ENCODE results near the gene TMC5. TPM values are rescaled to one million over a fixed set of nuclear protein-coding genes. Genes with fewer than 3 reads are reported as not detected.

TMC5 gene
- total RNA-seq, 4 donors from 2014 or later = 0.11 to 5.7 (median 0.67) TPM

DNA sequence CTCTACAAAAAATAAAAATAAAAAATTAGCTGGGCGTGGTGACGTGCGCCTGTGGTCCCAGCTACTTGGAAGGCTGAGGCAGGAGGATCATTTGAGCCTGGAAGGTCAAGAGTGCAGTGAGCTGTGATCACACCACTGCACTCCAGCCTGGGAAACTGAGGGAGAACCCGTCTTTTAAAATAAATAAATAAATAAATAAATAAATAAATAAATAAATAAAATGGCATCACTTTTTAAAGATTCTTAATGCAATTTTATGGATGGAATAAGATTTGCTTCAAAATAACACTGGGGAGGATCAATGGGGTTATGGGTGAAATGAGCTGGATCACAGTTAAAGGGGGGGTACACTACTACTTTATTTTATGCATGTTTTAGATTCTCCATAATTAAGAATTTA lies 89.3 kb downstream of the TMC5 start:
- Histone ChIP-seq H3K4me1 (no peaks in the 10 kb centered on the region), H3K27me3 (no peaks in the 10 kb centered on the region), H3K36me3 (peaks cover 5 to 100% (median 13%) of the 10 kb centered on the region in 3 donors), H3K4me3 (no peak overlapping the region), H3K9me3 (no peaks in the 10 kb centered on the region), H3K27ac (no peak overlapping the region)
- intact Hi-C loops (cut with DNase I) = loop anchor here (10.0 kb wide), 1 partner anchor 422 kb away; no protein-coding TSS in a partner anchor
- no peak for DNase-seq
- 98 to 100% methylated on average over 4 of the region's 4 CpGs for WGBS, 2 donors
- TF ChIP-seq CTCF (IDR thresholded peaks at IDR 0.05) = no peak

- no peak for TF ChIP-seq CTCF (IDR thresholded peaks at IDR 0.05)
- no peak for TF ChIP-seq POLR2A (IDR thresholded peaks at IDR 0.05)
- Histone ChIP-seq H3K27ac (no peak overlapping the region), H3K4me3 (no peak overlapping the region), H3K27me3 (no peaks in the 10 kb centered on the region), H3K9me3 (no peaks in the 10 kb centered on the region), H3K4me1 (no peaks in the 10 kb centered on the region), H3K36me3 (peaks cover 5 to 95% (median 11%) of the 10 kb centered on the region in 3 donors)
- intact Hi-C loops (cut with DNase I) = loop anchor here (10.0 kb wide), 1 partner anchor 423 kb away; no protein-coding TSS in a partner anchor
- no peak for DNase-seq
- WGBS, 2 donors = 91 to 95% methylated on average over 2 of the region's 2 CpGs
These were observed 90.2 kb downstream of the TMC5 start for GRCh38 chr16:19507867-19508266.

- TF ChIP-seq CTCF (IDR thresholded peaks at IDR 0.05) (no peak), POLR2A (IDR thresholded peaks at IDR 0.05) (no peak)
- Histone ChIP-seq H3K4me3 (no peak overlapping the region), H3K9me3 (no peaks in the 10 kb centered on the region), H3K27ac (no peak overlapping the region), H3K36me3 (peaks cover 5 to 95% (median 8%) of the 10 kb centered on the region in 3 donors), H3K27me3 (no peaks in the 10 kb centered on the region), H3K4me1 (peaks cover 0 to 19% (median 0%) of the 10 kb centered on the region in 3 donors)
- DNase-seq = no peak
- intact Hi-C loops (cut with DNase I) = loop anchor here (10.0 kb wide), 1 partner anchor 337 kb away; no protein-coding TSS in a partner anchor
These were observed 94.6 kb downstream of the TMC5 start for GRCh38 chr16:19512297-19512696.

DNA sequence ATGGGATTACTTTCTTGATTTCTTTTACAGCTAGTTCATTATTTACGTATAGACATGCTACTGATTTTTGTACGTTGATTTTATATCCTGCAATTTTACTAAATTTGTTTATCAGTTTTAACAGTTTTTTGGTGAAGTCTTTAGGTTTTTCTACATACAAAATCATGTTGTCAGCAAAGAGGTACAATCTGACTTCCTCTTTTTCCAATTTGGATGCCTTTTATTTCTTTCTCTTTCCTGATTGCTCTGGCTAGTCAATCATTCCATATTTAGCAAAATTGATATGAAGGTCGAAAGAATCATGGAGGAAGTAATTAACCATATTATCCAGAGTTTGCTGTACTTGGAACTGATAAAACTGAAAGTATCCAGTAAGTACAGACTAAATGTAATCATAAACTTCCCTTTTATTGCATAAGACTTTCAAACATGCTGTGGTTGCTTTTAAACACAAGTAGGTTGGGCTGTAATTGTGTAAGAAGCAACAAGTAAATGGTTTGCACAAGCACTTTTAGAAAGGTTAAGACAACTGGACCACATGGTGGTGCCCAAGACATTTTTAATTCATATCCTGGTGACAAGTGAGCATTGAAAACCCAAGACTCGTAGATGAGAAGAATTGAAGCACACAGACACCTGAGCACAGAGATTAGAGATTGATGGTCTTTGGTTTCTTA lies 95.8 kb downstream of the TMC5 start:
- Histone ChIP-seq H3K4me3 (no peak overlapping the region), H3K36me3 (peaks cover 3 to 85% (median 8%) of the 10 kb centered on the region in 3 donors), H3K9me3 (no peaks in the 10 kb centered on the region), H3K4me1 (peaks cover 0 to 31% (median 0%) of the 10 kb centered on the region in 3 donors), H3K27me3 (no peaks in the 10 kb centered on the region), H3K27ac (peak overlapping the region in 1 of 4 donors; percentile 2)
- intact Hi-C loops (cut with DNase I) = loop anchor here (10.0 kb wide), 1 partner anchor 339 kb away; no protein-coding TSS in a partner anchor
- TF ChIP-seq POLR2A (IDR thresholded peaks at IDR 0.05) = no peak
- no peak for TF ChIP-seq CTCF (IDR thresholded peaks at IDR 0.05)
- WGBS, 2 donors = 71 to 89% methylated on average over 4 of the region's 4 CpGs
- DNase-seq = no peak

- WGBS, 2 donors = 75 to 77% methylated on average over 2 of the region's 2 CpGs
- DNase-seq = no peak
- Histone ChIP-seq H3K9me3 (no peaks in the 10 kb centered on the region), H3K4me1 (peaks cover 6 to 53% (median 10%) of the 10 kb centered on the region in 3 donors), H3K27me3 (no peaks in the 10 kb centered on the region), H3K4me3 (no peak overlapping the region), H3K27ac (no peak overlapping the region), H3K36me3 (peaks cover 0 to 62% (median 3%) of the 10 kb centered on the region in 3 donors)
- intact Hi-C loops (cut with DNase I) = loop anchor here (10.0 kb wide), 1 partner anchor 341 kb away; no protein-coding TSS in a partner anchor
- TF ChIP-seq CTCF (IDR thresholded peaks at IDR 0.05) (no peak), POLR2A (IDR thresholded peaks at IDR 0.05) (no peak)
These were observed 98.1 kb downstream of the TMC5 start for GRCh38 chr16:19515757-19516156.

All from esophagus squamous epithelium (tissue), 5 donors.